ENCODE results near the gene MICOS13. TPM values are rescaled to one million over a fixed set of nuclear protein-coding genes. Genes with fewer than 3 reads are reported as not detected.
A peak's percentile ranks its signal among the peaks of the same experiment; 100 is the strongest.

MICOS13 gene
- total RNA-seq, 1 donor from 2014 or later = 25.6 TPM

DNA sequence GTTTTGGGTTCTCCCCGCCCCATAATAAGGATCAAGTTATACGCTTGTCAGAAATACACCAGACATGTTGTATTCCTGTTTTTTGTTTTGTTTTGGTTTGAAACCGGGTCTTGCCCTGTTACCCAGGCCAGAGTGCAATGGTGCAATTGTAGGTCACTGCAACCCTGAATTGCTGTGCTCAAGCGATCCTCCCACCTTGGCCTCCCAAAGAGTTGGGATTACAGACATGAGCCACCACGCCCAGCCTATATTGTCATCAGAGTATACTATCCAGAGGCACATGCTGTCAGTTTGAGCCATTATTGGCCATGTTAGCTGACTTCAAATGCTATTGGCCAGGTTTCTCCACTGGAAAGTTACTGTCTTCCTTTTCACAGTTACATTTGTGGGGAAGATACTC, 47.7 kb downstream of the MICOS13 start:
- H3K27ac Mint-ChIP-seq (ENCODE audit: unreplicated experiment) = no peak overlapping the region
- TF ChIP-seq, protein P1, sequence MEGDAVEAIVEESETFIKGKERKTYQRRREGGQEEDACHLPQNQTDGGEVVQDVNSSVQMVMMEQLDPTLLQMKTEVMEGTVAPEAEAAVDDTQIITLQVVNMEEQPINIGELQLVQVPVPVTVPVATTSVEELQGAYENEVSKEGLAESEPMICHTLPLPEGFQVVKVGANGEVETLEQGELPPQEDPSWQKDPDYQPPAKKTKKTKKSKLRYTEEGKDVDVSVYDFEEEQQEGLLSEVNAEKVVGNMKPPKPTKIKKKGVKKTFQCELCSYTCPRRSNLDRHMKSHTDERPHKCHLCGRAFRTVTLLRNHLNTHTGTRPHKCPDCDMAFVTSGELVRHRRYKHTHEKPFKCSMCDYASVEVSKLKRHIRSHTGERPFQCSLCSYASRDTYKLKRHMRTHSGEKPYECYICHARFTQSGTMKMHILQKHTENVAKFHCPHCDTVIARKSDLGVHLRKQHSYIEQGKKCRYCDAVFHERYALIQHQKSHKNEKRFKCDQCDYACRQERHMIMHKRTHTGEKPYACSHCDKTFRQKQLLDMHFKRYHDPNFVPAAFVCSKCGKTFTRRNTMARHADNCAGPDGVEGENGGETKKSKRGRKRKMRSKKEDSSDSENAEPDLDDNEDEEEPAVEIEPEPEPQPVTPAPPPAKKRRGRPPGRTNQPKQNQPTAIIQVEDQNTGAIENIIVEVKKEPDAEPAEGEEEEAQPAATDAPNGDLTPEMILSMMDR (conservative IDR thresholded peaks at IDR 0.05) = no peak
- peaks cover 4% of the 10 kb centered on the region for H3K36me3 Mint-ChIP-seq (ENCODE audit: low read depth)

GRCh38 chr19:5632241-5632612, 48.1 kb downstream of the MICOS13 start:
- no peak overlapping the region for H3K4me3 Mint-ChIP-seq
- no peaks in the 10 kb centered on the region for H3K9me3 Mint-ChIP-seq
- TF ChIP-seq, protein P1 (conservative IDR thresholded peaks at IDR 0.05) = no peak
- peaks cover 7% of the 10 kb centered on the region for H3K36me3 Mint-ChIP-seq (ENCODE audit: low read depth)
- peaks cover 11% of the 10 kb centered on the region for H3K4me1 Mint-ChIP-seq
- H3K27ac Mint-ChIP-seq (ENCODE audit: unreplicated experiment) = no peak overlapping the region
- no peaks in the 10 kb centered on the region for H3K27me3 Mint-ChIP-seq (ENCODE audit: low read depth)
- DNase-seq (ENCODE audit: low read depth, low spot score) = no peak

More for the DNA sequence above, 47.7 kb downstream of the MICOS13 start:
- Mint-ChIP-seq H3K4me3 (no peak overlapping the region), H3K4me1 (peaks cover 7% of the 10 kb centered on the region), H3K9me3 (no peaks in the 10 kb centered on the region), H3K27me3 (ENCODE audit: low read depth) (no peaks in the 10 kb centered on the region)
- no peak for DNase-seq (ENCODE audit: low read depth, low spot score)

GRCh38 chr19:5631567-5632240, 48.6 kb downstream of the MICOS13 start:
- Mint-ChIP-seq H3K36me3 (ENCODE audit: low read depth) (peaks cover 7% of the 10 kb centered on the region), H3K27me3 (ENCODE audit: low read depth) (no peaks in the 10 kb centered on the region), H3K27ac (ENCODE audit: unreplicated experiment) (no peak overlapping the region), H3K4me1 (peaks cover 11% of the 10 kb centered on the region), H3K9me3 (no peaks in the 10 kb centered on the region), H3K4me3 (no peak overlapping the region)
- TF ChIP-seq, protein P1 (conservative IDR thresholded peaks at IDR 0.05) = no peak
- DNase-seq (ENCODE audit: low read depth, low spot score) = no peak

- H3K9me3 Mint-ChIP-seq = no peaks in the 10 kb centered on the region
These were observed 51.3 kb downstream of the MICOS13 start for GRCh38 chr19:5628919-5629481.

GRCh38 chr19:5628461-5628860, 51.9 kb downstream of the MICOS13 start:
- H3K9me3 Mint-ChIP-seq = no peaks in the 10 kb centered on the region
- H3K27ac Mint-ChIP-seq (ENCODE audit: unreplicated experiment) = no peak overlapping the region
- peaks cover 15% of the 10 kb centered on the region for H3K36me3 Mint-ChIP-seq (ENCODE audit: low read depth)
- DNase-seq (ENCODE audit: low read depth, low spot score) = no peak
- H3K4me3 Mint-ChIP-seq = no peak overlapping the region
- H3K27me3 Mint-ChIP-seq (ENCODE audit: low read depth) = no peaks in the 10 kb centered on the region
- H3K4me1 Mint-ChIP-seq = peaks cover 37% of the 10 kb centered on the region
- TF ChIP-seq, protein P1 (conservative IDR thresholded peaks at IDR 0.05) = no peak

More at GRCh38 chr19:5628919-5629481, 51.3 kb downstream of the MICOS13 start:
- TF ChIP-seq, protein P1 (conservative IDR thresholded peaks at IDR 0.05) = no peak
- H3K4me1 Mint-ChIP-seq = peaks cover 37% of the 10 kb centered on the region
- no peak overlapping the region for H3K27ac Mint-ChIP-seq (ENCODE audit: unreplicated experiment)
- H3K36me3 Mint-ChIP-seq (ENCODE audit: low read depth) = peaks cover 15% of the 10 kb centered on the region
- DNase-seq (ENCODE audit: low read depth, low spot score) = no peak
- peak overlapping the region; percentile 21 for H3K4me3 Mint-ChIP-seq
- H3K27me3 Mint-ChIP-seq (ENCODE audit: low read depth) = no peaks in the 10 kb centered on the region

Other genes starting within 250 kb of the MICOS13 start
- gene ZNRF4, start 225.1 kb downstream of the MICOS13 start, total RNA-seq = not detected in 2 replicates
- 0.37 and 0.55 TPM in 2 replicates for gene TINCR, start 112.6 kb downstream of the MICOS13 start, total RNA-seq
- 103 and 117 TPM in 2 replicates for gene SAFB2, start 57.7 kb downstream of the MICOS13 start, total RNA-seq
- 176 and 184 TPM in 2 replicates for gene SAFB, start 57.4 kb downstream of the MICOS13 start, total RNA-seq
- 16.0 and 21.7 TPM in 2 replicates for gene HSD11B1L, start 511 bp upstream of the MICOS13 start, total RNA-seq
- gene RPL36, start 9.8 kb upstream of the MICOS13 start, total RNA-seq = 1,029 and 1,097 TPM in 2 replicates
- 89.9 and 93.2 TPM in 2 replicates for gene LONP1, start 39.6 kb upstream of the MICOS13 start, total RNA-seq
- not detected in 2 replicates for gene CATSPERD, start 40.1 kb upstream of the MICOS13 start, total RNA-seq
- 6.7 and 6.8 TPM in 2 replicates for gene PRR22, start 104.2 kb upstream of the MICOS13 start, total RNA-seq
- 65.1 and 67.2 TPM in 2 replicates for gene DUS3L, start 110.6 kb upstream of the MICOS13 start, total RNA-seq
- gene NRTN, start 124.6 kb upstream of the MICOS13 start, total RNA-seq = 4.4 and 4.8 TPM in 2 replicates
- gene FUT6, start 159.2 kb upstream of the MICOS13 start, total RNA-seq = not detected in 2 replicates
- not detected in 2 replicates for gene FUT3, start 170.9 kb upstream of the MICOS13 start, total RNA-seq
- gene FUT5, start 190.0 kb upstream of the MICOS13 start, total RNA-seq = not detected in 2 replicates
- gene NDUFA11, start 223.3 kb upstream of the MICOS13 start, total RNA-seq = 230 and 239 TPM in 2 replicates
- 0.89 and 1.7 TPM in 2 replicates for gene VMAC, start 224.4 kb upstream of the MICOS13 start, total RNA-seq
- 1.6 and 2.6 TPM in 2 replicates for gene CAPS, start 233.7 kb upstream of the MICOS13 start, total RNA-seq